GM21576 (cell line): ENCODE measurements around the gene SHD.
"Not testable (repeated sequence)": the region's sequence is repeated elsewhere in the genome, so short reads cannot be mapped to it uniquely, and the experiment has no call there.

Experiments used
- ATAC-seq: cut with Tn5 transposase; IDR thresholded peaks from one replicate; pipeline ENCODE4 v1.9.1; 2021; ENCODE audit warnings: mild to moderate bottlenecking, moderate library complexity; ENCODE audit not compliant: unreplicated experiment

SHD gene

GRCh38 chr19:4326215-4326836 lies 47.3 kb downstream of the SHD start:
- ATAC-seq = no peak

- no peak for ATAC-seq
Observed at GRCh38 chr19:4326837-4327251, 47.8 kb downstream of the SHD start.

GRCh38 chr19:4327252-4327876 lies 48.3 kb downstream of the SHD start:
- ATAC-seq = no peak

GRCh38 chr19:4327877-4328242 lies 48.8 kb downstream of the SHD start:
- no peak for ATAC-seq

- peak; percentile 66 for ATAC-seq
Observed at GRCh38 chr19:4328243-4328990, 49.4 kb downstream of the SHD start.

- not testable (repeated sequence) for ATAC-seq
Observed at GRCh38 chr19:4328991-4329681, 50.1 kb downstream of the SHD start.

GRCh38 chr19:4329858-4330257 lies 50.8 kb downstream of the SHD start:
- ATAC-seq = no peak

GRCh38 chr19:4334929-4335570 lies 56.0 kb downstream of the SHD start:
- no peak for ATAC-seq

- ATAC-seq = no peak
Observed at GRCh38 chr19:4337906-4338440, 58.9 kb downstream of the SHD start.

- ATAC-seq = no peak
Observed at GRCh38 chr19:4338441-4339355, 59.6 kb downstream of the SHD start, which contains the start of gene STAP2. Gene STAP2, minus strand, starts transcription at chr19:4338827. Its CDS starts 74 bp downstream, at chr19:4338753.
